Astrocyte (in vitro differentiated cells and primary cell): Measurements from ENCODE around the gene P2RY6. TPM values are rescaled to one million over a fixed set of nuclear protein-coding genes. Genes with fewer than 3 reads are reported as not detected.

Experiments used
- DNase-seq: peaks from one replicate; pipeline ENCODE4 v3.0.0-alpha.2; 2010; ENCODE audit warnings: low read depth
- FAIRE-seq: peaks from 2 replicates; lab custom pipeline; 2011; peaks lifted over from hg19 to GRCh38; lab: Jason Lieb, UNC
- H2AFZ ChIP-seq: 2 replicates; pipeline ENCODE4 v1.6.0; 2012; ENCODE audit warnings: low read depth, low read length, inconsistent platforms
- H3K27ac ChIP-seq: 2 replicates; pipeline ENCODE4 v1.5.1; 2011; ENCODE audit warnings: low read depth, low read length, inconsistent platforms
- H3K27me3 ChIP-seq: 2 replicates; pipeline ENCODE4 v1.6.0; 2011; ENCODE audit warnings: low read length, inconsistent platforms; ENCODE audit not compliant: insufficient read depth
- H3K36me3 ChIP-seq: 2 replicates; pipeline ENCODE4 v1.5.1; 2011; ENCODE audit warnings: low read length, inconsistent platforms; ENCODE audit not compliant: insufficient read depth
- H3K4me1 ChIP-seq: 2 replicates; pipeline ENCODE4 v1.5.1; 2011; ENCODE audit warnings: low read length, inconsistent platforms; ENCODE audit not compliant: insufficient read depth
- H3K4me2 ChIP-seq: 2 replicates; pipeline ENCODE4 v1.6.0; 2012; ENCODE audit warnings: low read length, inconsistent platforms
- H3K4me3 ChIP-seq: 2 replicates; pipeline ENCODE4 v1.5.1; 2011; ENCODE audit warnings: low read depth, mild to moderate bottlenecking, low read length, inconsistent platforms; ENCODE audit not compliant: insufficient read depth
- H3K79me2 ChIP-seq: 2 replicates; pipeline ENCODE4 v1.6.0; 2012; ENCODE audit warnings: mild to moderate bottlenecking, low read length, inconsistent platforms; ENCODE audit not compliant: insufficient read depth
- H3K9ac ChIP-seq: 2 replicates; pipeline ENCODE4 v1.6.0; 2012; ENCODE audit warnings: mild to moderate bottlenecking, low read length, inconsistent platforms
- H3K9me3 ChIP-seq: 2 replicates; pipeline ENCODE4 v1.5.1; 2012; ENCODE audit warnings: low read depth, mild to moderate bottlenecking, low read length, inconsistent platforms; ENCODE audit not compliant: insufficient read depth
- H4K20me1 ChIP-seq: 2 replicates; pipeline ENCODE4 v1.6.0; 2012; ENCODE audit warnings: low read length, inconsistent platforms; ENCODE audit not compliant: insufficient read depth
- H3K27ac Mint-ChIP-seq: one replicate; pipeline ENCODE4 v1.8.0; 2021; ENCODE audit warnings: mild to moderate bottlenecking, mixed read lengths; ENCODE audit not compliant: unreplicated experiment
- H3K27me3 Mint-ChIP-seq: one replicate; pipeline ENCODE4 v1.8.0; 2021; ENCODE audit warnings: low read depth, mixed read lengths; ENCODE audit not compliant: unreplicated experiment
- H3K36me3 Mint-ChIP-seq: one replicate; pipeline ENCODE4 v1.8.0; 2021; ENCODE audit warnings: low read depth, mixed read lengths; ENCODE audit not compliant: unreplicated experiment
- H3K4me1 Mint-ChIP-seq: one replicate; pipeline ENCODE4 v1.8.0; 2021; ENCODE audit warnings: low read depth, mixed read lengths; ENCODE audit not compliant: unreplicated experiment
- H3K4me3 Mint-ChIP-seq: one replicate; pipeline ENCODE4 v1.8.0; 2021; ENCODE audit warnings: mild to moderate bottlenecking, moderate library complexity, mixed read lengths; ENCODE audit not compliant: unreplicated experiment
- H3K9me3 Mint-ChIP-seq: one replicate; pipeline ENCODE4 v1.8.0; 2021; ENCODE audit warnings: mild to moderate bottlenecking, mixed read lengths; ENCODE audit not compliant: unreplicated experiment
- EZH2 ChIP-seq: IDR thresholded peaks from 2 replicates; pipeline ENCODE4 v1.6.1; 2012; ENCODE audit warnings: mild to moderate bottlenecking, low read length, inconsistent platforms; ENCODE audit not compliant: insufficient read depth
- total RNA-seq: library from RNA; stranded (reverse); gene quantifications from 2 replicates; pipeline ENCODE4 v1.2.1, GENCODE V29; 2021
- TF ChIP-seq, protein P1 (sequence below): IDR thresholded peaks from 2 replicates; pipeline ENCODE4 v1.5.1; 2011; ENCODE audit warnings: low read depth, mild to moderate bottlenecking, inconsistent platforms, low read length, moderate library complexity; ENCODE audit not compliant: insufficient read depth

Gene P2RY6
- total RNA-seq, 1 donor from 2014 or later = 0.75 TPM

- Mint-ChIP-seq H3K9me3 (no peaks in the 10 kb centered on the region), H3K4me3 (peak overlapping the region; percentile 34), H3K27ac (peak overlapping the region; percentile 53), H3K4me1 (peaks cover 57% of the 10 kb centered on the region), H3K36me3 (peaks cover under 1% of the 10 kb centered on the region), H3K27me3 (no peaks in the 10 kb centered on the region)
- Histone ChIP-seq H3K4me3 (no peak overlapping the region), H3K9ac (peak overlapping the region; percentile 75), H3K4me1 (peaks cover 52% of the 10 kb centered on the region), H3K27me3 (no peaks in the 10 kb centered on the region), H3K36me3 (peaks cover 7% of the 10 kb centered on the region), H4K20me1 (peaks cover 96% of the 10 kb centered on the region), H3K4me2 (peak overlapping the region; percentile 80), H3K9me3 (no peaks in the 10 kb centered on the region), H3K79me2 (peaks cover 91% of the 10 kb centered on the region), H2AFZ (no peak overlapping the region), H3K27ac (peak overlapping the region; percentile 74)
- DNase-seq (no peak), FAIRE-seq (no peak)
- TF ChIP-seq, protein P1, sequence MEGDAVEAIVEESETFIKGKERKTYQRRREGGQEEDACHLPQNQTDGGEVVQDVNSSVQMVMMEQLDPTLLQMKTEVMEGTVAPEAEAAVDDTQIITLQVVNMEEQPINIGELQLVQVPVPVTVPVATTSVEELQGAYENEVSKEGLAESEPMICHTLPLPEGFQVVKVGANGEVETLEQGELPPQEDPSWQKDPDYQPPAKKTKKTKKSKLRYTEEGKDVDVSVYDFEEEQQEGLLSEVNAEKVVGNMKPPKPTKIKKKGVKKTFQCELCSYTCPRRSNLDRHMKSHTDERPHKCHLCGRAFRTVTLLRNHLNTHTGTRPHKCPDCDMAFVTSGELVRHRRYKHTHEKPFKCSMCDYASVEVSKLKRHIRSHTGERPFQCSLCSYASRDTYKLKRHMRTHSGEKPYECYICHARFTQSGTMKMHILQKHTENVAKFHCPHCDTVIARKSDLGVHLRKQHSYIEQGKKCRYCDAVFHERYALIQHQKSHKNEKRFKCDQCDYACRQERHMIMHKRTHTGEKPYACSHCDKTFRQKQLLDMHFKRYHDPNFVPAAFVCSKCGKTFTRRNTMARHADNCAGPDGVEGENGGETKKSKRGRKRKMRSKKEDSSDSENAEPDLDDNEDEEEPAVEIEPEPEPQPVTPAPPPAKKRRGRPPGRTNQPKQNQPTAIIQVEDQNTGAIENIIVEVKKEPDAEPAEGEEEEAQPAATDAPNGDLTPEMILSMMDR = peak; percentile 97
- TF ChIP-seq EZH2 = no peak
Measured at GRCh38 chr11:73335204-73335923, 63.2 kb downstream of the P2RY6 start.

- peaks cover 41% of the 10 kb centered on the region for H3K4me1 Mint-ChIP-seq
Measured at GRCh38 chr11:73337846-73338245, 65.7 kb downstream of the P2RY6 start.

More at GRCh38 chr11:73337846-73338245, 65.7 kb downstream of the P2RY6 start:
- peaks cover 4% of the 10 kb centered on the region for H3K36me3 Mint-ChIP-seq
- no peak for TF ChIP-seq EZH2
- TF ChIP-seq, protein P1 = no peak
- FAIRE-seq (no peak), DNase-seq (no peak)
- Histone ChIP-seq H2AFZ (no peak overlapping the region), H3K79me2 (peaks cover 87% of the 10 kb centered on the region), H3K36me3 (peaks cover 7% of the 10 kb centered on the region), H3K9ac (no peak overlapping the region), H4K20me1 (peaks cover 96% of the 10 kb centered on the region), H3K4me2 (no peak overlapping the region), H3K27ac (no peak overlapping the region), H3K27me3 (no peaks in the 10 kb centered on the region), H3K4me3 (no peak overlapping the region), H3K9me3 (no peaks in the 10 kb centered on the region), H3K4me1 (peaks cover 31% of the 10 kb centered on the region)
- peak overlapping the region; percentile 41 for H3K4me3 Mint-ChIP-seq
- no peaks in the 10 kb centered on the region for H3K27me3 Mint-ChIP-seq
- no peak overlapping the region for H3K27ac Mint-ChIP-seq
- H3K9me3 Mint-ChIP-seq = no peaks in the 10 kb centered on the region
